RKO (cell line): ENCODE measurements around the gene UBALD2.
A peak's percentile ranks its signal among the peaks of the same experiment; 100 is the strongest.
"Not testable (repeated sequence)": the region's sequence is repeated elsewhere in the genome, so short reads cannot be mapped to it uniquely, and the experiment has no call there.

Source experiments
- DNase-seq: peaks from one replicate; pipeline ENCODE4 v3.0.0-alpha.2; 2016; ENCODE audit warnings: low spot score

UBALD2 gene

DNA sequence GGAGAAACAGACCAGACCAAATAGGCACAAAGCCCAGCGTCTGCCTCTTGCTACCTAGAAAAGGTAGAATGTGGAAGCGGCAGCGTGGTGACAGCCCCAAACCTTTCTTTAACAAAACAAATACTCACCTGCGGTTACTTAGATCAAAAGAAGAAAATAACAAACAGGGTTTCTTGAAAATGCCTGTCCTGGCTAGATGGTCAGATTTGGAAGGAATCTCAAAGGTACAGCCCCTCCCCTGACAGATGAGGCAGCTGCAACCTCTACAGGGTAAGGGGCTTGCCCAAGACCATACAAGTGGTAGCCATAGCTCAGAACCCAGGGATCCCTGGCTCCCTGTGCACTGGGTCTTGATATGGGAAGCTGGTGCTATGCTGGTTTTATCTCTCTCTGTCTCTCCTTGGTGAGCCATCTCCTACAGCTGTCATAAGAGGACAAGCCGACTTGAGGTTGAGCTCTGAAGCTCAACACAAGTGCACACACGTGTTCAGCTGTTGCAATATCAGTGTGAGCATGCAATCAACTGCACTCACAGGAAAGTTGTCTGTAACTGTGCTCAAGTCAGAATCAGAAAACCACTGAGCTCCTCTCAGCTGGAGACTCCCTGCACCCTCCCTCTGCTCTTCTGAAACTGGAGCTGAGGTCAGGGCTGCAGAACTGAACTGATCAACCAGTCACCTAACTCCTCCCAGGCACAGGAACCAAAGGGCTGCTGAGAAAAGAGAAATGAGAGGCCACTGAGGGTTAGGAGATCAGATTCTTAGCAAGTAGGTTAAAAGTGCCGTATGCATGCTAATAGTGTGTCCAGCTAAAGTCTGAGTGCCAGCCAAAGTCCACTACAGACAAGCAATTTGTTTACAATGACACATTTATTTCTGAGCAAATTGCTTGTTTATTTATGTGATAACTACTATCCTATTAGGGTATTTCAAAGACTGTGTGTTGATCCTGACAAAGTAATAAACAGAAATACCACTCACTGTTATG lies 18.8 kb upstream of the UBALD2 start:
- no peak for DNase-seq

DNA sequence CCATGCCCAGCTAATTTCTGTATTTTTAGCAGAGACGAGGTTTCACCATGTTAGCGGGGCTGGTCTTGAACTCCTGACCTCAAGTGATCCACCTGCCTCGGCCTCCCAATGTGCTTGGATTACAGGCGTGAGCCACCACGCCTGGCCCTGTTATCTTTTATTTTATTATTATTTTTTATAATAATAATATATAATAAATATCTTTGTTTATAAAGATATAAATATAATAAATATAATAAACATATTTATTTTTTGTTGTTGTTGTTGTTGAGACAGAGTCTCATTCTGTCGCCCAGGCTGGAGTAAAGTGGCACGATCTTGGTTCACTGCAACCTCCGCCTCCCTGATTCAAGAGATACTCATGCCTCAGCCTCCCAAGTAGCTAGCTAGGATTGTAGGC lies 17.8 kb upstream of the UBALD2 start:
- no peak for DNase-seq

DNA sequence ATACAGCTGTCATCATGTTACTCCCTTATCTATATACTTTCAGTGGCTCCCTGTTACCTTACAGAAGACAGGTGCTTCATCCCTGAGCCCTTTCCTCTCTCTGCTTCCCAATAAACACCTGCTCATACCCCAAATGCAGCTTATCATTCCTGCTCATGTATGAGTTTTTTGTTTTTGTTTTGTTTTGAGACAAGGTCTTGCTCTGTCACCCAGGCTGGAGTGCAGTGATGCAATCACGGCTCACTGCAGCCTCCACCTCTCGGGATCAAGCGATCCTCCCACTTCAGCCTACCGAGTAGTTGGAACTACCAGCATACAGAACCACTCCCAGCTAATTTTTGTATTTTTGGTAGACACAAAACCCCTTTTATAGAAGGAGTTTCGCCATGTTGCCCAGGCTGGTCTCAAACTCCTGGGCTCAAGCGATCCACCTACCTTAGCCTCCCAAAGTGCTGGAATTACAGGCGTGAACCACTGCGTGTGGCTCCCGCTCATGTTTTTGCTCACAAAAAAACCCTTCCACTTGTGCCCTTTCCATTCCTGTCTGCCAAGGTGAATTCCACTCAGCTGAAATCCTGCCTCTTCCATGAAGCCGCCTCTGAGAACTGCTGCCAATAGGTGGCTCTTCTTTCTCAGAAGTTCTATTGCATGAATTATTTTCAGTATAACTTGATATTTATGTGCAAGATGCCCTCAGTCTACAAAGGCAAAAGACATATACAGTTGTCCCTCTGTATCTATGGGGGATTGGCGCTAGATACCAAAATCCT lies 16.9 kb upstream of the UBALD2 start:
- no peak for DNase-seq

DNA sequence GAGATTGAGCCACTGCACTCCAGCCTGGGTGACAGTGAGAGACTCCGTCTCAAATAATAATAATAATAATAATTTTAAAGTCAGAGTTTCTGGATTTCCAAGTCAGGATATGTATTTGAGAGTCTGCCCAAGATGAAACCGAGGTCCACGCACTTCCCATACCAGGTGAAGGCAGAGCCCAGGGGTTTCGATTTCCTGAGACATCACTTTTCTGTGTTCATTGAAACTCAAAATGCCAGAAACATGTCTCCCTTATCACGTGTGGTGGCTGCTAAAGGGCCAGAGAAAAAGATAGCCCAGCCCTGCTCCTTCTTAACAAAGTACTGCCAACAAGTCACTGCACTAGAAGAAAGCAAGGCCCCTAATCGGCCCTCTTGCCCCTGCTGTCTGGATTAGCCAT lies 15.0 kb upstream of the UBALD2 start:
- no peak for DNase-seq

GRCh38 chr17:76251478-76252039 lies 13.6 kb upstream of the UBALD2 start:
- DNase-seq, result no peak

DNA sequence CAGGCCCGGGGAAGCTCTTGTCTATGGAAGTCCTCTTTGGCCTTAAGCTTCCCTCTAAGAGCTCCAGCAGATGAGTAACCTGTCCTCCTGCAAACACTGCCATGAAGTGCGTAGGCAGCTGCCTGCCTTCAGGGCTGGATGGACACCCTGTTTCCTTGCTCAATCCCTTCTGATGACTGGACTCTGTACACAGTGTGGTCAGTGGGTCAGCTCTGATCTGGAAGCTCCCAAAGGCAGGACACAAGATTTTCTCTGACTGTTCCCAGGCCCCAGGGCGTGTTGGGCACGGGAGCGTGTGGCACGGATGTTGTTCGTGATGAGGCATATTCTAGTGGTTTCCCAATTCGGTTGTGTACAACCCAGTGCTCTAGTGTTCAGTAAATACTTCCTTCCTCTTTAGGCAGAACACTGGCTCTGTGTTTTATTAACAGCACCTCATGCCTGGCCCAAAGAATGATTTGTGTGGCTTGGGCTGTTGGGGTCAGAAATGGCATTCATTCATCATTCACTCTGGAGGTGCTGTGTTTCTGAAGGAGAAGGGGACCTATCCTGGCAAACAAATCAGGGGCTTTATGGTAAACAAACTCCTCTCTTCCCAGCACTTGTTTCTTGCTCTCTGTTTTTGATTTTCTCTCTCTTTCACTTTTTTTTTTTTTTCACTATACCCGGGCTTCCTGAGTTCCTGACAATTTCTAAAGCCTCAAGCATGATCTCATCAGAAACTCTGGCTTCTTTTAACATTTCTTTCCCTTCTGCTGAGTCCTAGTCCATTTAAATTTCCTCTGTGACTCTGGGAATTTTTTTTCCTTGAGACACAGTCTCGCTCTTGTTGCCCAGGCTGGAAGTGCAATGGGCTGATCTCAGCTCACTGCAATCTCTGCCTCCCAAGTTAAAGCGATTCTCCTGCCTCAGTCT lies 12.9 kb upstream of the UBALD2 start:
- no peak for DNase-seq

DNA sequence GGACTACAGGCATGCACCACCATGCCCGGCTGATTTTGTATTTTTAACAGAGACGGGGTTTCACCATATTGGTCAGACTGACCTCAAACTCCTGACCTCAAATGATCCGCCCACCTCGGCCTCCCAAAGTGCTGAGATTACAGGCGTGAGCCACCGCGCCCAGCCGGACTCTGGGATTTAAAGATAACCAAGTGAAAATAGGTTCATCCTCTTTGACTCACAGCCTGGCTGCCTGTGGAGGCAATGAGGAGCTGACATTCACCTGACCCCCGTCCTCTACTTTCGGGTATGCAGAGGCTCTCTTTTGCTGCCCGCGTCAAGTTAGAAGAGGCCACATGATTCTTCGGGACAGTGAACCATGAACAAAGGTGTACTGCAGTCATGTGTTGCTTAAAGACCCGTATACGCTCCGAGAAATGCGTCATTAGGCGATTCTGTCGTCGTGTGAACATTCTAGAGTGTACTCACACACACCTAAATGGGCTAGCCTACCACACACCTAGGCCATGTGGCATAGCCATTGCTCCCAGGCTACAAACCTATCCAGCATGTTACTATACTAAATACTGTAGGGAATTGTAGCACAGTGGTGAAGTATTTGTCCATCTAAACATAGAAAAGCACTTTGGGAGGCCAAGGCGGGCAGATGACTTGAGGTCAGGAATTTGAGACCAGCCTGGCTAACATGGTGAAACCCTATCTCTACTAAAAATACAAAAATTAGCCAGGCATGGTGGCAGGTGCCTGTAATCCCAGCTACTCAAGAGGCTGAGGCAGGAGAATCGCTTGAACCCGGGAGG lies 12.0 kb upstream of the UBALD2 start:
- DNase-seq, result not testable (repeated sequence)

- DNase-seq, result no peak
Measured at GRCh38 chr17:76253841-76254240, 11.3 kb upstream of the UBALD2 start.

- no peak for DNase-seq
Measured at GRCh38 chr17:76254275-76254674, 10.9 kb upstream of the UBALD2 start.

- no peak for DNase-seq
Measured at GRCh38 chr17:76255801-76256429, 9.2 kb upstream of the UBALD2 start.

GRCh38 chr17:76256430-76257050 lies 8.6 kb upstream of the UBALD2 start:
- DNase-seq, result not testable (repeated sequence)

DNA sequence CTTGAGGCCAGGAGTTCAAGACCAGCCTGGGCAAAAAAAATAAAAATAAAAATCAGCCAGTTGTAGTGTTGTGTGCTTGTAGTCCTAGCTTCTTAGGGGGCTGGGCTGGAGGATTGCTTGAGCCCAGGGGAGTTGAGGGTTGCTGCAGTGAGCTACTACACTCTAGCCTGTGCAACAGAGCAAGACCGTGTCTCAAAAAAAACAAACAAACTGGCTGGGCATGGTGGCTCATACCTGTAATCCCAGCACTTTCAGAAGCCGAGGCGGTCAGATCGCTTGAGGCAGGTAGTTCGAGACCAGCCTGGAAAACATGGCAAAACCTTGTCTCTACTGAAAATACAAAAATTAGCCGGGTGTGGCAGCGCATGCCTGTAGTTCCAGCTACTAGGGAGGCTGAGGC lies 4.9 kb upstream of the UBALD2 start:
- DNase-seq, result no peak

- DNase-seq, result no peak
Measured at GRCh38 chr17:76260669-76261068, 4.5 kb upstream of the UBALD2 start.

DNA sequence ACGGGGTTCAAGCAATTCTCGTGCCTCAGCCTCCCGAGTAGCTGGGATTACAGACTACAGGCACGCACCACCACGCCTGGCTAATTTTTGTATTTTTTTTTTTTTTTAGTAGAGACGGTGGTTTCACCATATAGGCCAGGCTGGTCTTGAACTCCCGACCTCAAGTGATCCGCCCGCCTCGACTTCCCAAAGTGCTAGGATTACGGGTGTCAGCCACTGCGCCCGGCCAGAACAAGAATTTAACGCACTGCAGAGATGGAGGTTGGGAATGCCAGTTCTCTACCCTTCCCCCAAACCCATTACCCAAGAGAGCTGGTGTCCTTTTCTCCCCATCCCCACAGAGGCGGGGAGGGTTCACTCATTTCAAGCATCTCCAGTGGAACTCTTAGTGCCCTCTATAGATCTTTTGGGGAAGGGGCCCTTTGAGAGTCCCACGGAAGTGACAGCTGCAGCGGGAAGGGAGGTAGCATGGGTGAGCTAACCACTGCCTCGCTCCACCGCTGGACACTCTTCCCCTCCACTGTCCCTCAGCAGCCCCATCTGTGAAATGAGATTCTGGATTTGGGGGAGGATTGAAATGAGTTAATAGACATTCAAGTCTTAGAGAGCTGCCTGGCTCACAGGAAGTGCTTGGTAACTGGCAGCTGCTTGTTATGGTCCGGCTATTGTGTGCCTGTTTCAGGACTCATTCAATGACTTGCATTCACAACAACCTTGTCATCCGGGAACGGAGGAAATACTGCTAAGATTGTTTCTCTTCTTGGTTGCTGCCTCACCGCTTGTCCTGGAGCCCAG lies 3.5 kb upstream of the UBALD2 start:
- DNase-seq, result peak; percentile 38

- no peak for DNase-seq
Measured at GRCh38 chr17:76262732-76263344, 2.3 kb upstream of the UBALD2 start.

DNA sequence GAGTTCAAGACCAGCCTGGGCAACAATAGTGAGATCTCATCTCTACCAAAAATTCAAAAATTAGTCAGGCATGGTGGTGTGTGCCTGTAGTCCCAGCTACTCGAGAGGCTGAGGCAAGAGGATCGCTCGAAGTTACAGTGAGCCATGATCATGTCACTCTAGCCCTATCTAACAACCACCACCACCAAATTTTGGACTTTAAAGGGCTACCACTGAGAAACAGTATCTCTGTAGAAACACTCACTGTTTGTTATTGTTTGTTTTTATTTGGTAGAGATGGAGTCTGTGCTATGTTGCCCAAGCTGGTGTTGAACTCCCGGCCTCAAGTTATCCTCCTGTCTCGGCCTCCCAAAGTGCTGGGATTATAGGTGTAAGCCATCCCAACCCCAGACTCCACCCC lies 1.3 kb upstream of the UBALD2 start:
- no peak for DNase-seq

DNA sequence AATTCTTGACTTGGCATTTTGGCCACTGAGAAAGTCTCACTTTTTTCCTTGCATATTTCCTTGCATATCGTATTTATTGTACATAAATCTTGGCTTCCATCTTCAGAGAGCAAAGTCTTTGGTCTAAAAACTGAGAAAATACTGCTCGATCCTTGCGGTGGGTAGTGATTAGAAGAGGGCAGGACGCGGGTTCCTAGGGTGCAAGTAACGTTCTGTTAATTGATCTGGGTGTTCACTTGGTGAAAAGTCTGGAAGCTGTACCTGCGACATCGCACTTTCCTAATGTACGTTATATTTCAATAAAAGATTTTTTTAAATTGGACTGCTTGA lies 758 bp upstream of the UBALD2 start:
- DNase-seq, result no peak

DNA sequence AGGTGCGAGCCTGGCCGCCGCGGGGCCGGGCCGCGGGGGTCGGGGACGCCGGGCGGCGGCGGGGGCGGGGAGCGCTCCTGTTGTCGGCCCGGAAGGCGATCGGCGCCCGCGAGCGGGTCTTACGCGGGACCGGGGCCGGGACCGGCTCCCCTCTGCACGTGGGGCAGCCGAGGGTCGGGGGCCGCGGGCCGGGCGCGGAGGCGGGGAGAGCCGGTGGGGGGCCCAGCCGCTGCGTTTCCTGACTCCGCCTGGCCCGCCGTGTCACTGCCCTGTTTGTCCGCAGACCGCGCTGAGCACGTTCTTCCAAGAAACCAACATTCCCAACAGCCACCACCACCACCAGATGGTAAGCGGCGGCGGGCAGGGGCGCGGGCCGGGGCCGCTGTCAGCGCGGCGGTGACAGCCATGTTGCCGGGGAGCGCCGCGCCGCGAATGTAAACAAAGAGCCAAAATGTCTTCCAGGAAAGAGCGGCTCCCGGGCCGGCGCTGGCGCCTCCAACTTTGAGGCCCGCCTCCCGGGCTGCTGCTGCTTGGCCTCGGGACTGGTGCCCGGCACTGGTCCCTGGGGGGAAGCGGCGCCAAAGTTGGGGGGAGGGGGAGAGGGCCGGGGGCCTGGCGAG lies 586 bp downstream of the UBALD2 start:
- DNase-seq, result peak; percentile 42
